NB4 (cell line): Measurements from ENCODE around the gene LRRN4CL.
"Not testable (repeated sequence)": the region's sequence is repeated elsewhere in the genome, so short reads cannot be mapped to it uniquely, and the experiment has no call there.

Source experiments
- DNase-seq: peaks from one replicate; pipeline ENCODE4 v3.0.0; 2010; ENCODE audit warnings: low read depth
- H3K4me3 ChIP-seq: one replicate; pipeline ENCODE4 v1.5.1; 2011; ENCODE audit warnings: mild to moderate bottlenecking, low read depth, low read length, moderate library complexity
- MYC ChIP-seq: IDR thresholded peaks from 2 replicates; pipeline ENCODE4 v1.6.1; 2011; ENCODE audit warnings: low read depth, low read length
- POLR2A ChIP-seq: IDR thresholded peaks from 2 replicates; pipeline ENCODE4 v1.6.1; 2011; ENCODE audit warnings: mild to moderate bottlenecking; ENCODE audit not compliant: insufficient read length; ENCODE audit errors: extremely low read depth
- TF ChIP-seq, protein P1 (sequence below): IDR thresholded peaks from 2 replicates; pipeline ENCODE4 v1.6.1; 2011; ENCODE audit warnings: low read depth, low read length
- TF ChIP-seq, protein P2 (sequence below): IDR thresholded peaks from one replicate; pipeline ENCODE4 v1.5.1; 2012; ENCODE audit warnings: low read depth, low read length

Gene LRRN4CL

DNA sequence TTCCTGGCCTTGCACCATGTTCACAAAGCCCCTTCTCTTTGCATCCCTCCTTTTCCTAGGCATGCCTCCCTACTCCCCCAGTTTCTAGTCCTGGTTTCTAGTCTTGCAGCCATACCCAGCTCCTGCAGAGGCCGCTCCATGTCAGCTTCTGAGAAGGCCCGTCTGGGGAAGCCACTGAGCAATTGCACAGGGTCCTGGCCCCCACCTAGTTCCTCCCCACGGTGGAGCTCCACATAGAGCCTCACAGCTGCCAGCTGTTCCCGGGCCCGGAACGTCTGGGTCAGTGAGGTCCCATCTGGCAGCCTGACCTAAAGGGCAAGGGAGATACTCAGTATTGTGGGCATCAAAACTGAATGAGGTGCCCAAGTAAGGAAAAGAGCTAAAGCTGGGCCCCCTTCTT lies 12.6 kb downstream of the LRRN4CL start:
- TF ChIP-seq, protein P1, sequence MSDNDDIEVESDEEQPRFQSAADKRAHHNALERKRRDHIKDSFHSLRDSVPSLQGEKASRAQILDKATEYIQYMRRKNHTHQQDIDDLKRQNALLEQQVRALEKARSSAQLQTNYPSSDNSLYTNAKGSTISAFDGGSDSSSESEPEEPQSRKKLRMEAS = no peak
- TF ChIP-seq MYC = no peak
- TF ChIP-seq, protein P2, sequence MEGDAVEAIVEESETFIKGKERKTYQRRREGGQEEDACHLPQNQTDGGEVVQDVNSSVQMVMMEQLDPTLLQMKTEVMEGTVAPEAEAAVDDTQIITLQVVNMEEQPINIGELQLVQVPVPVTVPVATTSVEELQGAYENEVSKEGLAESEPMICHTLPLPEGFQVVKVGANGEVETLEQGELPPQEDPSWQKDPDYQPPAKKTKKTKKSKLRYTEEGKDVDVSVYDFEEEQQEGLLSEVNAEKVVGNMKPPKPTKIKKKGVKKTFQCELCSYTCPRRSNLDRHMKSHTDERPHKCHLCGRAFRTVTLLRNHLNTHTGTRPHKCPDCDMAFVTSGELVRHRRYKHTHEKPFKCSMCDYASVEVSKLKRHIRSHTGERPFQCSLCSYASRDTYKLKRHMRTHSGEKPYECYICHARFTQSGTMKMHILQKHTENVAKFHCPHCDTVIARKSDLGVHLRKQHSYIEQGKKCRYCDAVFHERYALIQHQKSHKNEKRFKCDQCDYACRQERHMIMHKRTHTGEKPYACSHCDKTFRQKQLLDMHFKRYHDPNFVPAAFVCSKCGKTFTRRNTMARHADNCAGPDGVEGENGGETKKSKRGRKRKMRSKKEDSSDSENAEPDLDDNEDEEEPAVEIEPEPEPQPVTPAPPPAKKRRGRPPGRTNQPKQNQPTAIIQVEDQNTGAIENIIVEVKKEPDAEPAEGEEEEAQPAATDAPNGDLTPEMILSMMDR = no peak
- no peak for TF ChIP-seq POLR2A
- H3K4me3 ChIP-seq = no peak overlapping the region
- DNase-seq = no peak

- H3K4me3 ChIP-seq, DNase-seq: not testable (repeated sequence)
These were observed 13.9 kb downstream of the LRRN4CL start for GRCh38 chr11:62675415-62675814.

DNA sequence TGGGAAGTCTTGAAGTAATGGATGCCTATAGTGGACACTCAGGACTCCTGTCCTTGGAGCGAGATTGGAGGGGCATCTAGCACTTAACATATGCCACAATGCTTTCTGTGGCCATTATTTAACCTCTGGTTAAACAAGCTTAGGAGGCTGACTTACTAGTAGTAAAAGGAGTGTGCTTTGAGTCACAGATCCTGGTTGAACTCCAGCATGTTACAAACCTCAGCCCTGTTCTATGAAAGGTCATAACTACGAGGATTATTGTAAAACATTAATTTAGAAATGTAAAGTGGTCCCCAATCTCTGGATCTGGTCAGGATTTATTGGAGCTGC lies 16.2 kb downstream of the LRRN4CL start:
- DNase-seq = no peak
- peak overlapping the region; percentile 86 for H3K4me3 ChIP-seq
- TF ChIP-seq POLR2A = no peak

DNA sequence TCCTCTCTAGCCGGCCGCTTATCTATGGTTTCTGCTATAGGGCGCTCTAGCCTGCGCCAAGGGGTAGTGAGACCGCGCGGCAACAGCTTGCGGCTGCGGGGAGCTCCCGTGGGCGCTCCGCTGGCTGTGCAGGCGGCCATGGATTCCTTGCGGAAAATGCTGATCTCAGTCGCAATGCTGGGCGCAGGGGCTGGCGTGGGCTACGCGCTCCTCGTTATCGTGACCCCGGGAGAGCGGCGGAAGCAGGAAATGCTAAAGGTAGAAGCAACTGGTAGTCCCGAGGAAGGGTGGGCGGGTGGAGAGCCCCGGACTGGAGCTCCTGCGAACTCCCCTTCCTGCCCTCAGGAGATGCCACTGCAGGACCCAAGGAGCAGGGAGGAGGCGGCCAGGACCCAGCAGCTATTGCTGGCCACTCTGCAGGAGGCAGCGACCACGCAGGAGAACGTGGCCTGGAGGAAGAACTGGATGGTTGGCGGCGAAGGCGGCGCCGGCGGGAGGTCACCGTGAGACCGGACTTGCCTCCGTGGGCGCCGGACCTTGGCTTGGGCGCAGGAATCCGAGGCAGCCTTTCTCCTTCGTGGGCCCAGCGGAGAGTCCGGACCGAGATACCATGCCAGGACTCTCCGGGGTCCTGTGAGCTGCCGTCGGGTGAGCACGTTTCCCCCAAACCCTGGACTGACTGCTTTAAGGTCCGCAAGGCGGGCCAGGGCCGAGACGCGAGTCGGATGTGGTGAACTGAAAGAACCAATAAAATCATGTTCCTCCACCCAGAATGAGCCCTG lies 17.5 kb downstream of the LRRN4CL start, which contains the start of the genes LBHD1 and UQCC3:
TSS of gene LBHD1 (minus strand) at position 660 of the 782 bp plus-strand sequence. CDS start 2,236 bp downstream, outside the sequence.
TSS of gene UQCC3 (plus strand) at position 66 of the 782 bp plus-strand sequence. CDS start at position 139, 73 bp downstream.
- DNase-seq = peak; percentile 99
- TF ChIP-seq MYC = peak; percentile 85; the same call in 1 of the 2 replicates
- TF ChIP-seq, protein P2 = no peak
- TF ChIP-seq, protein P1 = peak; percentile 93
- peak; percentile 97 for TF ChIP-seq POLR2A

GRCh38 chr11:62671236-62671607 lies 18.1 kb downstream of the LRRN4CL start:
- DNase-seq = no peak

More for the DNA sequence above, 17.5 kb downstream of the LRRN4CL start, which contains the start of the genes LBHD1 and UQCC3:
- peak within 1 kb of the TSS; percentile 86 for H3K4me3 ChIP-seq

DNA sequence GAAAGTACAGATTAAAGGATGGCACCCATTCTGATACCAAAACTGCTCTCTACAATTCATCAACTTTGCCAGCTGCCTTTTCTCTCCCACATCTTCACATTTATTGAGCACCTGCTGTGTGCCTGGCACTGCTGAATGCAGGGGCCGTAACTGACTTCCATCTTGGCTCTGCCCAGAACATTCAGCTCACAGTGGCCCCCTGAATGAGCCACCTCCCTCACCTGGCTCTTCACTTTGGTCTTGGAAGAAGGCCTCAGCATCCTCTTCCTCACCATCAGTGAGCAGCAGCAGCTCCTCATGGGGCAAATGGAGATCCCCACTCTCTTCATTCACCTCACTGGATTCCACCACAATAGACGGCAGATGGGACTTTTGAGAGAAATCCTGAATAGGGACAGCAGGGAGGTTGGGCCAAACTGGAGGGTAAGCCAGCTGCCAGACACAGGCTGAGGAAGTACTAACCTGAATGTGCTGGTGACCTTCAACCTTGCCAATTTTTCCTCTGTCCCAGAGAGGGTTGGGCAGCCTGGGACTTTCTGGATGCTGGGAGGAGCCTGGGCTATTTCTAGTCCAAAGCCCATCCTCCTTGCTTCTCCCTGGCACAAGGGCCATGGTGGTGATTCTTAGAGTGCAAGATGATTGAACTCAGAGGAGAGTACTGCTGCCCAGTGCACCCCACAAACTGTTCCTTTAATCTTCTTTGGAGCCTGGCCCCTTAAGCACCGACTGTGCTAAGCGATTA lies 19.7 kb downstream of the LRRN4CL start:
- H3K4me3 ChIP-seq = peak overlapping the region; percentile 86
- TF ChIP-seq MYC = no peak
- no peak for TF ChIP-seq POLR2A
- TF ChIP-seq, protein P1 = no peak
- TF ChIP-seq, protein P2 = no peak
- DNase-seq = peak; percentile 33

More at GRCh38 chr11:62671236-62671607, 18.1 kb downstream of the LRRN4CL start:
- TF ChIP-seq MYC = peak; percentile 64
- TF ChIP-seq POLR2A = no peak
- TF ChIP-seq, protein P1 = peak; percentile 52
- H3K4me3 ChIP-seq = peak overlapping the region; percentile 86

DNA sequence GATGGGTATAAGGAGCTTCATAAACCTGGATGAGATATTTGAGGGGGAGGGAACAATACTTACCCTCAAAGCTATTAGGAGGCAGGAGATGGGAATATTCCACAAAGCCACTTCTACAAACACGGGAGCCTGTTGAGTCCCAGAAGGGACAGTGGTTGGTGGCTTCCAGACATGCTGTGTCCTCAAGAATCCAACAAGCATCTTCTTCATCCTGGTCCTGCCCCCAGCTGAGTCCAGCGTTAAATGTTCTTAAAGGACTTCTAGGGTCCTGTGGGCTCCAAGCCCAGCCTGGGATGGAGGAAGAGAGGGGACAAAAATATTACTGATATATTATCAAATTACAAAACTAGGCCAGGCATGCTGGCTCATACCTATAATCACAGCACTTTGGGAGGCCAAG lies 21.9 kb downstream of the LRRN4CL start:
- TF ChIP-seq MYC (no peak), POLR2A (peak; percentile 29)
- TF ChIP-seq, protein P2 = no peak
- H3K4me3 ChIP-seq = peak overlapping the region; percentile 100
- DNase-seq = peak; percentile 36
